GM19452 (cell line): Measurements from ENCODE around the gene GPR146.
"Not testable (repeated sequence)": the region's sequence is repeated elsewhere in the genome, so short reads cannot be mapped to it uniquely, and the experiment has no call there.

ENCODE experiments used
- ATAC-seq: cut with Tn5 transposase; IDR thresholded peaks from one replicate; pipeline ENCODE4 v1.9.1; 2021; ENCODE audit not compliant: unreplicated experiment

The GPR146 gene

DNA sequence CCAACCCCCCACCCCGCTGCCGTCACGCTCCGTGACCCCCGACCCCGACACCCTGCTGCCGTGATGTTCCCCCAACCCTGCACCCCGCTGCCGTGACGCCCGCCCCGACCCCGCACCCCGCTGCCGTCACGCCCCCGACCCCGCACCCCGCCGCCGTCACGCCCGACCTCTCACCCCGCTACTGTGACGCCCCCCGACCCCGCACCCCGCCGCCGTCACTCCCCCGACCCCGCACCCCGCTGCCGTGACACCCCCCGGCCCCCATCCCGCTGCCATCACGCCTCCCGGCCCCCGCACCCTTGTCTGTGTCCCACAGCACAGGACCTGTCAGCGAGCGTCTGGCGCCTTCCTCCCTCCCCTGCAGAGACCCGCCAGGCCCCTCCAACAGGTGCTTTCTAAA is 29.7 kb downstream of the GPR146 start:
- ATAC-seq = not testable (repeated sequence)

- ATAC-seq = no peak
These were observed 30.5 kb downstream of the GPR146 start for GRCh38 chr7:1074593-1075431.

- no peak for ATAC-seq
These were observed 32.1 kb downstream of the GPR146 start for GRCh38 chr7:1076184-1077072.

DNA sequence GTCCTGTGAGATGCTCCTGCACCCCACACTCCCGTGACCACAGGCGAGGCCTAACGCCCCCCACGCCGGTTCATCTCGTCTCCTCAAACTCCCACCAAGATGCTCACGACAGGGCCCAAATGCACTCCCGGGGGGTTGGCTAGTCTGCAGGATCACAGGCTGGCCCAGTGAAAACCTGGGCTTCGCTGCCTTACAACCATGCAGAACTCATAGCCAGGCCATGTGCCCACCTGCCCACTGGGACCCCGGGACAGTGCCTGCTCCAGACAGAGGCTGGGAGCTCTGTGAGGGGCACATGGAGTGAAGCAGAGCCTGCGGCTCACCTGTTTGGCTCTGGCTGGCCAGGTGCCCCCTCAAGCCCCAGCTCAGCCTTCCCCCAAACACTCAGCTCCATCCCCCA is 34.2 kb downstream of the GPR146 start:
- ATAC-seq = no peak

GRCh38 chr7:1078985-1079384 is 34.6 kb downstream of the GPR146 start:
- no peak for ATAC-seq

DNA sequence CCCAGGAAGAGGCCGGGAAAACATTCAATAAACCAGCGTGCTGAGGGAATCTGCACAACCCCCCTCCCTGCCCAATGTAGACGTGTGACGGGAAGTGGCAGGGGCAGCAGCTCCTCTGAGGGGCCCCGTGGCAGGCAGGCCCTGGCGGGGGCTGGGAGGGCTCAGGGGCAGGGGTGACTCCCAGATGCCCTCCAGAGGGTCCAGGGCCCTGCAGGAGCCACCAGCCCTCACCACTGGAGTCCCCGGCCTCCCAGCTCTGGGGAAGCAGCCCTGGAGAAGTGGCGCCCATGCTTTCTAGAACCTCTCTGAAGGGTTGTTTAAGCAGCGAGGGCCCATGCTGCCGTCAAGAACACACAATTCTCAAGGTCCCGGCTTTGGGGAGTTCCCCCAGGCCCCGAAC is 35.2 kb downstream of the GPR146 start:
- ATAC-seq = no peak

- ATAC-seq = no peak
These were observed 36.0 kb downstream of the GPR146 start for GRCh38 chr7:1080252-1080920.

DNA sequence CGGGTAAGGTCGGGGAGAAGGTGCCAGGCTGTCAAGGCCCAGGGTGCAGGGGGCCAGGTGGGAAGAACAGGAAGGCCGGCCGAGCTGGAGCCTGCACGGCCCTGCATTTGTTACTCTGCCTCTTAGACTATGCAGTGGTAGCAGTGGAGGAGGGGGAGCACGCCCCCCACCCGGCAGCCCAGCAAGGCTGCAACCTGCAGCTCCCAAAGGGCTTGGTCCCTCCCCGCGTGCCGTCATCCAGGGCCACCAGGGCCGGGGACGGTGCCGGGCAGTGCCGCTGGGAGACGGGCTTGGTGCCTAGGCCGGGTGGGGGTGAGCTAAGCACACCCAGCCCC is 36.5 kb downstream of the GPR146 start:
- ATAC-seq = no peak

GRCh38 chr7:1081336-1081735 is 37.0 kb downstream of the GPR146 start:
- ATAC-seq = no peak

GRCh38 chr7:1081931-1082401 is 37.6 kb downstream of the GPR146 start:
- no peak for ATAC-seq

DNA sequence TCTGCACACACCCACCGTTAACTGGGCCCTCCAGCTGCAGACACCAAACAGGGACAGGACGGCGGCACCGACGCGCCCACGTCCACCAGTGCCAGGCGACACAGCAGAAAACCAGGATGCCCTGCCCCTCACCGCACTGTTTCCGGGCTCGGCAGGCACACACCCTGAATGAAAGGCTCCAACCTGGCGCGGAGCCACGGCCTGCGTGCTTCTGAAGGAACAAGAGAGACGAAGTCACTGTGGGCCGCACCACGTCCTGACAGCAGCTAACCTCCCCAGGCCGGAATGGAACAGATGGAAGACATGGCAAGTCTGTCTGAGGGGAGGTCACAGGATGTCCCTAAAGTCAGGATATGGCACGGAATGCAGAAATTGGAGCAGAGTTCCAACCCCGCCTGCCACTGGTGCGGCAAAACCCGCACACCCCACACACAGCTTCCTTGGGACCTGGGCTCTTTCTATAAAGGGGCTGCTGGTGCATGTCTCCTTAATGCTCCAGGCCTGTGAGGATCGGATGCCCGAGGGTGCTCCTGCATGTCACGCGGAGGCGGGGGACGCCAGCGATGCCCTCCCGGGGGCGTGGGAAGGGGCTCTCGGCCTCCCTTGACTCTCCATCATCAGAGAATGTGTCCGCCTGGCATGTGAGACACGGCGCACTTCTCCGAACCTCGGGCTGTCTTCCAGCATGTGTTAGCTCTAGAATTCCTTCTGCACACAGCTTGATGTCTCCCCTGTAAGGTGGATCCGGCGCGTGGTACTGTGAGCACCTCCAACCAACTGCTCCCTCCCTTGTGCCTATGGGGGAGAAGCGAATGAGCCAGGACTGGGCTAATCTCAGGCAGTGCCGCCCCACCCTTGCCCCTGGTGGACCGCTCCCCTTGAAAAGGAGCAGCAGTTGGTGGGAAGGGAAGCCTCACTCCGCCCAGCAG is 39.6 kb downstream of the GPR146 start:
- no peak for ATAC-seq

- no peak for ATAC-seq
These were observed 40.9 kb downstream of the GPR146 start for GRCh38 chr7:1085266-1085665.

DNA sequence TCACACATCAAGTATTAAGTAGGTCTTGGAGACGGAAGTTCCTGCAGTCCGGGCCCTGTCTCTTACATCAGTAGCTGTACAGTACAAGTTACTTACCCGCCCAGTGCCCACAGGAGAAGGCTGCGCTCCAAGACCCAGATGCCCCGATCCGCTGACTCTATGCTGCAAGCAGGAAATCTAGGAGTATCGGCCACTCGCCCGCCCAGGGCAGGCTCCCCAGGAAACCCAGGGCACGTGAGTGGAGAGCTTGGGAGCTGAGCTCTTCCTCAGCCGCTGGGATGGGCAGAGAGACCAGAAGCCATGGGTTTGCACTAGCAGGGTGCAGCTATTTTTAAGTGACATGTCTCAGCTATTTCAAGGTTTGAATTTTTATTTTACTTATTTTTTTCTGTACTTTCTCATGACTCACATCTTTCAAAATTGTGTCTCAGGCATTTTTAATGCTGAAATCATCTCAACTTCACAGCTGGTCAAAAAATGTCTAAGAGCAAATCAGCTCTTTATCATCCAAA is 41.6 kb downstream of the GPR146 start:
- ATAC-seq = no peak

DNA sequence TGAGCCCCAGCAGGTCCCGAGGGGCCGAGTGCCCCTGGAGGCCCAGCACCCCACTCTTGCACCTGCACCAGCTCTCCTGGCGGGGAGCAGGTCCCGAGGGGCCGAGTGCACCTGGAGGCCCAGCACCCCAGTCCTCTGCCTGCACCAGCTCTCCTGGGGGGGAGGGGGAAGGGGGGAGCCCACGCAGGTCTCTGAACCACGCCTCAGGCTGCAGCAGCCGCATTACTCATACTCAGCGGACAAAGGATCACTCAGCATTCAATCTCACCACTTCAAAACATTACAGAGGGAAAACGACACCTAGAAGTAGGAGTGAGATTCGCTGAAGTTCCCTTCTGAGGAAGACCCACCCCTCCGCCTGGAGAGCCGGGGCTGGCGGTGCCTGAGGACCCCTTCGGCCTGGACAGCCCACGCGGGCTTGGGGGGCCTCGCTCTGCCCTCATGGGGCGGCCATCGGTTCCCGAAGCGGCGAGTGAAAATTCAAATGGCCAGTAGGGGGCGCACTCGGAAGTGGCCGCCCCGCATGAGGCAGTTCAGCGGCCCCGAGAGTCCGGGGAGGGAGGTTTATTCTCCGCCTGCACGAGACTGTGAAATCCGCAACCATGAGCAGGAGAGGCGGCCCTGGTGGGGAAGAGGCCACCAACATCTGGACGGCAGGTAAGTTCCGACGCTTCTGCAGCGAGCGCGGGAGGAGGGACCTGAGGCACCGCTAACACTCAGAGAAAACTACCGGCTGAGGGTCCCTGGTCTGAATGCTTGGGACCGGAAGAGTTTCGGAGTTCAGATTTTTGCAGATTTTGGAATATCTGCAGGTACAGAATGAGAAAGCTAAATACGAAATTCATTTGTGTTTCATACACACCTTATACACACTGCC is 42.5 kb downstream of the GPR146 start:
- ATAC-seq = peak; percentile 66

DNA sequence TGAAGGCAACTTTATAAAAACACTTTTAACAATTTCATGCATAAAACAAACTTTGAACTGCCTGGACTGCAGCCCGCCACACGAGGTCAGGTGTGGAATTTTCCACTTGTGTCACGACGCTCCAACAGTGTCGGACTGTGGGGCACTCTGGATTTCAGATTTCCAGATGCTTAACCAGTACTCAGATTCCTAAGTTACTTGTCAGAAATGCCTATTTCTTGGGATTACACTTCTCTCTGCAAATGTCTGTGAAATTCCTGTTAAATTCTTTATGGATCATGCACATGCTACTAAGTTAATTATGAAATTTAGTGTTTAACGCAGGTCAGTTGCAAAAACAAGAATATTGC is 43.1 kb downstream of the GPR146 start:
- no peak for ATAC-seq

DNA sequence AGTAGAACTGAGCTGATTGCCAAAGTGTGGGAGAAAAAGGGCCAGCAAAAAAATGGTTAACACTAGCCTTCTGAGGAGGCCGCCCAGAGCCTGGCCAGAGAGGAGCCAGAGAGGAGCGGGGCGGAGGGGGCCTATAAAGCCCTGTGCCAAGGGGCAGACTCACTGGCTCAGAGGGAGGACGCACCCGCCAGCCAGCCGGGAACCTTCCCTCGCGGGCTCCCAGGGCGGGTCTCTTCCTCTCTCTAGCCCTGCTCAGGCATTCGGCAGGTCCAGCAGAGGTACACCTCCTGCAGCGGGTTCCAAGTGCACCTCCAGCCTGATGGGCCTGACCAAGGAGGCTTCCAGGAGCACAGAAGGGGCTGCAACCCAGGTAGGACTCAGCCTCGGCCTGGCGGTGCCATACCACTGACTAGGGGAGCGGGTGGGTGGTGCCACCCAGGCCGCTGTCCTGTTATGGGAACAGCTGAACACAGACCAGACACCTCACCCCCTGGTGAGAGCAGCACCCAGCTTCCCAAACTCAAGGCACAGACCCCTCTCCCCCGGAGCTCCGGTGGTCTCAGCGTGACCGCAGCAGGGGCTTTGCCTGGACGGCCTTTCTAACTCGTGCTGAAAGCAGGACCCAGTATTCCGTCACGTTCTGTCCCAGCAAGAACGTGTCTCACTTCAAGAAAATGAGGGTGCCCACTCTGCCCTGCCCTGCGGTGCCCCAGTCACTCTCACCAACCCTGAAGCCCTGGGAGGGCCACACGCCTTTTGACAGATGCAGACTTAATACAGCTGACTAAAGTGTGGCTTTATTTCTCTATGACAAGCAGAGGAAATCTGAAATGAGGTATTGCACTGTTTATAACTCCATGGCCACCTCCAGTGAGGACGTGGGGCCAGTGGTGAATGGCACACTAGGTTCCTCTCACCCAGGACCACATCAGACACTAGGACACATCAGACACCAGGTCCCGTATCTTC is 43.9 kb downstream of the GPR146 start, which contains the start of gene GPER1:
TSS of gene GPER1 (plus strand) at position 162 of the 969 bp plus-strand sequence. CDS start 3,616 bp downstream, outside the sequence.
- ATAC-seq = no peak

GRCh38 chr7:1090236-1090635 is 45.9 kb downstream of the GPR146 start:
- no peak for ATAC-seq
